B cell (primary cell): Measurements from ENCODE around the gene ACTRT3.

Experiments
- EZH2 ChIP-seq: IDR thresholded peaks from 2 replicates; pipeline ENCODE4 v1.6.1; 2012; ENCODE audit warnings: borderline replicate concordance, low read depth, mild to moderate bottlenecking, moderate library complexity, low read length; ENCODE audit not compliant: insufficient read depth, poor library complexity, severe bottlenecking
- TF ChIP-seq, protein P1 (sequence below): fragments of 200-600 bp; IDR thresholded peaks from one replicate; pipeline ENCODE4 v1.8.0; 2022; ENCODE audit warnings: antibody characterized with exemption, mild to moderate bottlenecking

- TF ChIP-seq, protein P1, sequence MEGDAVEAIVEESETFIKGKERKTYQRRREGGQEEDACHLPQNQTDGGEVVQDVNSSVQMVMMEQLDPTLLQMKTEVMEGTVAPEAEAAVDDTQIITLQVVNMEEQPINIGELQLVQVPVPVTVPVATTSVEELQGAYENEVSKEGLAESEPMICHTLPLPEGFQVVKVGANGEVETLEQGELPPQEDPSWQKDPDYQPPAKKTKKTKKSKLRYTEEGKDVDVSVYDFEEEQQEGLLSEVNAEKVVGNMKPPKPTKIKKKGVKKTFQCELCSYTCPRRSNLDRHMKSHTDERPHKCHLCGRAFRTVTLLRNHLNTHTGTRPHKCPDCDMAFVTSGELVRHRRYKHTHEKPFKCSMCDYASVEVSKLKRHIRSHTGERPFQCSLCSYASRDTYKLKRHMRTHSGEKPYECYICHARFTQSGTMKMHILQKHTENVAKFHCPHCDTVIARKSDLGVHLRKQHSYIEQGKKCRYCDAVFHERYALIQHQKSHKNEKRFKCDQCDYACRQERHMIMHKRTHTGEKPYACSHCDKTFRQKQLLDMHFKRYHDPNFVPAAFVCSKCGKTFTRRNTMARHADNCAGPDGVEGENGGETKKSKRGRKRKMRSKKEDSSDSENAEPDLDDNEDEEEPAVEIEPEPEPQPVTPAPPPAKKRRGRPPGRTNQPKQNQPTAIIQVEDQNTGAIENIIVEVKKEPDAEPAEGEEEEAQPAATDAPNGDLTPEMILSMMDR, result no peak
- no peak for TF ChIP-seq EZH2
Measured at GRCh38 chr3:169772305-169772896, 3.0 kb upstream of the ACTRT3 start.
